Loucy (cell line): Measurements from ENCODE around the gene DPEP3.

Source experiments
- H2AFZ ChIP-seq: fragments of 200-600 bp; sonication (generic); 2 replicates; pipeline ENCODE4 v1.6.0; 2016; ENCODE audit warnings: antibody characterized with exemption, mild to moderate bottlenecking, low read length, moderate library complexity
- H3F3A ChIP-seq: fragments of 200-600 bp; 2 replicates; pipeline ENCODE4 v1.6.0; 2016; ENCODE audit warnings: antibody characterized with exemption, low read depth, mild to moderate bottlenecking
- H3K27me3 ChIP-seq: fragments of 200-600 bp; sonication (generic); 2 replicates; pipeline ENCODE4 v1.6.1; 2014; ENCODE audit warnings: low read length, mild to moderate bottlenecking; ENCODE audit not compliant: insufficient read depth, poor library complexity, severe bottlenecking
- H3K36me3 ChIP-seq: fragments of 200-600 bp; sonication (generic); 2 replicates; pipeline ENCODE4 v1.6.1; 2016; ENCODE audit warnings: low read length; ENCODE audit not compliant: insufficient read depth
- H3K4me1 ChIP-seq: fragments of 200-600 bp; sonication (generic); 2 replicates; pipeline ENCODE4 v1.5.1; 2014; ENCODE audit warnings: low read length, mild to moderate bottlenecking; ENCODE audit not compliant: insufficient read depth, poor library complexity, severe bottlenecking
- H3K4me2 ChIP-seq: fragments of 200-600 bp; sonication (generic); 2 replicates; pipeline ENCODE4 v1.6.0; 2014; ENCODE audit warnings: antibody characterized with exemption, low read length, low read depth, mild to moderate bottlenecking; ENCODE audit not compliant: poor library complexity, severe bottlenecking
- H3K4me3 ChIP-seq: fragments of 200-600 bp; sonication (generic); 2 replicates; pipeline ENCODE4 v1.5.1; 2014; ENCODE audit warnings: low read length, mild to moderate bottlenecking, mixed read lengths; ENCODE audit not compliant: poor library complexity, severe bottlenecking
- H3K79me2 ChIP-seq: fragments of 200-600 bp; sonication (generic); 2 replicates; pipeline ENCODE4 v1.6.1; 2014; ENCODE audit warnings: low read length; ENCODE audit not compliant: insufficient read depth
- H3K9ac ChIP-seq: fragments of 200-600 bp; sonication (generic); 2 replicates; pipeline ENCODE4 v1.6.0; 2014; ENCODE audit warnings: mild to moderate bottlenecking, low read depth, low read length, moderate library complexity; ENCODE audit not compliant: poor library complexity, severe bottlenecking
- H3K9me2 ChIP-seq: fragments of 200-600 bp; sonication (generic); replicated peaks from 2 replicates; pipeline ENCODE4 v1.6.1; 2016; ENCODE audit warnings: low read depth, low read length, mixed read lengths
- H3K9me3 ChIP-seq: fragments of 200-600 bp; sonication (generic); 2 replicates; pipeline ENCODE4 v1.6.1; 2014; ENCODE audit warnings: mild to moderate bottlenecking, antibody characterized with exemption, low read length, low read depth; ENCODE audit not compliant: insufficient read depth
- H4K20me1 ChIP-seq: fragments of 200-600 bp; sonication (generic); 2 replicates; pipeline ENCODE4 v1.6.0; 2014; ENCODE audit warnings: antibody characterized with exemption, low read length, mild to moderate bottlenecking; ENCODE audit not compliant: insufficient read depth, poor library complexity, severe bottlenecking
- EZH2phosphoT487 ChIP-seq: fragments of 200-600 bp; IDR thresholded peaks from 2 replicates; pipeline ENCODE4 v1.6.1; 2018; ENCODE audit warnings: antibody characterized with exemption, mild to moderate bottlenecking, moderate library complexity, borderline replicate concordance
- TF ChIP-seq, protein P1 (sequence below): fragments of 200-600 bp; sonication (generic); conservative IDR thresholded peaks from 2 replicates; pipeline ENCODE4 v1.5.1; 2014; ENCODE audit warnings: mild to moderate bottlenecking, antibody characterized with exemption, low read length

Gene DPEP3, protein sequence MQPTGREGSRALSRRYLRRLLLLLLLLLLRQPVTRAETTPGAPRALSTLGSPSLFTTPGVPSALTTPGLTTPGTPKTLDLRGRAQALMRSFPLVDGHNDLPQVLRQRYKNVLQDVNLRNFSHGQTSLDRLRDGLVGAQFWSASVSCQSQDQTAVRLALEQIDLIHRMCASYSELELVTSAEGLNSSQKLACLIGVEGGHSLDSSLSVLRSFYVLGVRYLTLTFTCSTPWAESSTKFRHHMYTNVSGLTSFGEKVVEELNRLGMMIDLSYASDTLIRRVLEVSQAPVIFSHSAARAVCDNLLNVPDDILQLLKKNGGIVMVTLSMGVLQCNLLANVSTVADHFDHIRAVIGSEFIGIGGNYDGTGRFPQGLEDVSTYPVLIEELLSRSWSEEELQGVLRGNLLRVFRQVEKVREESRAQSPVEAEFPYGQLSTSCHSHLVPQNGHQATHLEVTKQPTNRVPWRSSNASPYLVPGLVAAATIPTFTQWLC

DNA sequence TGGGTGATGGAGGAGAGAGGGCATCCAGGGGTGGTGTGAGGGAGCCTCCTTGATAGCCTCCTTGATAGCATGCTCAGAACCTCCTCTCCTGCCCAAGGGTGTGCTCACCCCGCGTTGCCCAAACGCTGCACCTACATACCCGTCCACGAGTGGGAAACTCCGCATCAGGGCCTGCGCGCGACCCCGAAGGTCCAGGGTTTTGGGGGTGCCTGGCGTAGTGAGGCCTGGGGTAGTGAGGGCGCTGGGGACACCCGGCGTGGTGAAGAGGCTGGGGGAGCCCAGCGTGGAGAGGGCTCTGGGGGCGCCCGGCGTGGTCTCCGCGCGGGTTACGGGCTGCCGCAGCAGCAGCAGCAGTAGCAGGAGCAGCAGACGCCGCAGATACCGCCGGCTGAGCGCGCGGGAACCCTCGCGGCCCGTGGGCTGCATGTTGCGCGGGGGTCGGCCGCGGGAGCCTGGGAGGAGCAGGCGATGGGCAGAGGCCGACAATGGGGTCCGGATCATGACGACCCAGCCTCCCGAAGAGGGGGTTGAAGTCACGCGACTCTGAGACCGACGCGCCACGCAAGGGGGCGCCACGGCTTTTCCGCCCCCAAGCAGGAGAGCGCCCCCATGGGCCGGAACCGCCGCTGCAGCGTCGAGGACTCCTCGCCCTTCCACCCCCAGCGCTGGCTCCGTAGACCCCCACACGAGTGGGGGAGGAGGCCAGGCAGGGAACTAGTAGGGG lies at the start of gene DPEP3:
TSS of gene DPEP3 (minus strand) at position 545 of the 724 bp plus-strand sequence. CDS start at position 426, 119 bp downstream.
- Histone ChIP-seq H3K4me2 (no peak within 1 kb of the TSS), H3K36me3 (no peaks in the 10 kb centered on the region), H3K9me3 (no peaks in the 10 kb centered on the region), H3F3A (no peaks in the 10 kb centered on the region), H2AFZ (no peak within 1 kb of the TSS), H3K79me2 (no peaks in the 10 kb centered on the region), H3K9ac (no peak within 1 kb of the TSS), H3K4me3 (no peak within 1 kb of the TSS), H3K27me3 (no peaks in the 10 kb centered on the region), H3K4me1 (peaks cover 17% of the 10 kb centered on the region), H4K20me1 (no peaks in the 10 kb centered on the region), H3K9me2 (no peaks in the 10 kb centered on the region)
- TF ChIP-seq, protein P1, sequence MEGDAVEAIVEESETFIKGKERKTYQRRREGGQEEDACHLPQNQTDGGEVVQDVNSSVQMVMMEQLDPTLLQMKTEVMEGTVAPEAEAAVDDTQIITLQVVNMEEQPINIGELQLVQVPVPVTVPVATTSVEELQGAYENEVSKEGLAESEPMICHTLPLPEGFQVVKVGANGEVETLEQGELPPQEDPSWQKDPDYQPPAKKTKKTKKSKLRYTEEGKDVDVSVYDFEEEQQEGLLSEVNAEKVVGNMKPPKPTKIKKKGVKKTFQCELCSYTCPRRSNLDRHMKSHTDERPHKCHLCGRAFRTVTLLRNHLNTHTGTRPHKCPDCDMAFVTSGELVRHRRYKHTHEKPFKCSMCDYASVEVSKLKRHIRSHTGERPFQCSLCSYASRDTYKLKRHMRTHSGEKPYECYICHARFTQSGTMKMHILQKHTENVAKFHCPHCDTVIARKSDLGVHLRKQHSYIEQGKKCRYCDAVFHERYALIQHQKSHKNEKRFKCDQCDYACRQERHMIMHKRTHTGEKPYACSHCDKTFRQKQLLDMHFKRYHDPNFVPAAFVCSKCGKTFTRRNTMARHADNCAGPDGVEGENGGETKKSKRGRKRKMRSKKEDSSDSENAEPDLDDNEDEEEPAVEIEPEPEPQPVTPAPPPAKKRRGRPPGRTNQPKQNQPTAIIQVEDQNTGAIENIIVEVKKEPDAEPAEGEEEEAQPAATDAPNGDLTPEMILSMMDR, result no peak
- no peak for TF ChIP-seq EZH2phosphoT487

DNA sequence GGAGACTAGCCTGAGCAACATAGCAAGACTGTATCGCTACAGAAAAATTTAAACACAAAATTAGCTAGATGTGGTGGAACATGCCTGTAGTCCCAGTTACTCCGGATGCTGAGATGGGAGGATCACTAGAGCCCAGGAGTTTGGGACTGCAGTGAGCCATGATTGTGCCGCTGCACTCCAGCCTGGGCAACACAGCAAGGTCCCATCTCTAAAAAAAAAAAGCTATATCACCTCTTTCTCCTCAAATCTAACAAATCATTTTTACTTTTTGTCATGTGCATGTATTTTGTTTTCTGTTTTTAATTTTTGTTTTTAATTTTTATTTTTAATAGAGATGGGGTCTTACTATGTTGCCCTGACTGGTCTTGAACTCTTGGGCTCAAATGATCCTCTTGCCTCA lies 48.7 kb upstream of the DPEP3 start:
- Histone ChIP-seq H2AFZ (no peak overlapping the region), H3K4me3 (no peak overlapping the region), H3K27me3 (no peaks in the 10 kb centered on the region), H3K79me2 (peaks cover 9% of the 10 kb centered on the region), H3K36me3 (no peaks in the 10 kb centered on the region), H3K4me2 (no peak overlapping the region), H3K9me2 (no peaks in the 10 kb centered on the region), H3F3A (no peaks in the 10 kb centered on the region), H4K20me1 (no peaks in the 10 kb centered on the region), H3K4me1 (peaks cover 6% of the 10 kb centered on the region), H3K9ac (no peak overlapping the region), H3K9me3 (no peaks in the 10 kb centered on the region)
- no peak for TF ChIP-seq EZH2phosphoT487
- TF ChIP-seq, protein P1, result no peak

DNA sequence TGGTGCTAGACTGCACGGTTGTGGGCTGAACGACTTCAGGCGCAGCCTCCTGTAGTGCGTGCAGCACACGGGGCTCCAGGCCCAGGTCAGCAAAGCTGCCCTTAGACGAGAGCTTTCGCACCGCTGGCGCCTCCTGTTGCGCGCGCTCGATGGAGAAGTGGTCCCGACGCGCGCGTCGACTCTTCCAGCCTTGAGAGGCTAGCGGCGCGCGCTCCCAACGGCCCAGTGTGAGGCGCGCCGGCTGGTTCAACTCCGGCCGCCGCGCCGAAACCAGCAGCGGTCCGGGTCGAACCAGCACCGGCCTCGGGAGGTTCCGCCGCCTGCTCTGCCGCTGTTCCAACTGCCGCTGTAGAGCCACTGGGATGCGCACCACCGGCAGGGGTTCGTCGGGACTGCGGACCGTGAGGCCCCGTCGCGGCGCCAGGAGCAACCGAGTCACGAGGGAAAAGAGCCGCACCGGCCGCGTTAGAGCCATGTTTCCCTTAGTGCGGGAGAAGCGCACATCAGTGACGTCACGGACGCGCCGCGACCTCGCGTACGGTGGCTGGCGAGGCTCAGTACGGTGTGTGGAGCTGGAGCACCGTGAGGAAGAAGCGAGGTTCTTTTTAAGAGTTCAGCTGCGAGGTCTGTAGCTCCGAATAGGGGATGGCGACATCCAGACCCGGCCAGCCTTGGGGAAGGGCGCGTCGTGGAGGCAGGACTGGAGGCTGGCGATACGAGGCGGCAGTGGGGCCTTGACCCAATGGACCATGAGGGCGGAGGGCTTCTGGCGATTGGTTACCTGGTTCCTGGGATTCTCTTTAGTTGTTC lies 42.6 kb upstream of the DPEP3 start, which contains the start of the genes DDX28 and DUS2:
TSS of gene DDX28 (minus strand) at position 505 of the 810 bp plus-strand sequence. CDS start at position 475, 30 bp downstream.
TSS of gene DUS2 (plus strand) at position 557 of the 810 bp plus-strand sequence. CDS start 14,740 bp downstream, outside the sequence.
- Histone ChIP-seq H3K4me2 (peak within 1 kb of the TSS; percentile 92), H3K9me3 (no peaks in the 10 kb centered on the region), H3K27me3 (peaks cover 4% of the 10 kb centered on the region), H3K9ac (peak within 1 kb of the TSS; percentile 87), H2AFZ (peak within 1 kb of the TSS; percentile 85), H3F3A (no peaks in the 10 kb centered on the region), H3K9me2 (no peaks in the 10 kb centered on the region), H3K36me3 (no peaks in the 10 kb centered on the region), H3K79me2 (peaks cover 39% of the 10 kb centered on the region), H3K4me3 (peak within 1 kb of the TSS; percentile 95), H4K20me1 (peaks cover 4% of the 10 kb centered on the region), H3K4me1 (peaks cover 26% of the 10 kb centered on the region)
- TF ChIP-seq, protein P1, result no peak
- TF ChIP-seq EZH2phosphoT487, result no peak
